GM15510 (cell line): ENCODE data around the gene OTOGL.

Experiments
- POLR2A ChIP-seq: IDR thresholded peaks from 3 replicates; pipeline ENCODE4 v1.6.1; 2011; ENCODE audit warnings: borderline replicate concordance; ENCODE audit not compliant: insufficient read length; ENCODE audit errors: extremely low read depth

OTOGL gene

DNA sequence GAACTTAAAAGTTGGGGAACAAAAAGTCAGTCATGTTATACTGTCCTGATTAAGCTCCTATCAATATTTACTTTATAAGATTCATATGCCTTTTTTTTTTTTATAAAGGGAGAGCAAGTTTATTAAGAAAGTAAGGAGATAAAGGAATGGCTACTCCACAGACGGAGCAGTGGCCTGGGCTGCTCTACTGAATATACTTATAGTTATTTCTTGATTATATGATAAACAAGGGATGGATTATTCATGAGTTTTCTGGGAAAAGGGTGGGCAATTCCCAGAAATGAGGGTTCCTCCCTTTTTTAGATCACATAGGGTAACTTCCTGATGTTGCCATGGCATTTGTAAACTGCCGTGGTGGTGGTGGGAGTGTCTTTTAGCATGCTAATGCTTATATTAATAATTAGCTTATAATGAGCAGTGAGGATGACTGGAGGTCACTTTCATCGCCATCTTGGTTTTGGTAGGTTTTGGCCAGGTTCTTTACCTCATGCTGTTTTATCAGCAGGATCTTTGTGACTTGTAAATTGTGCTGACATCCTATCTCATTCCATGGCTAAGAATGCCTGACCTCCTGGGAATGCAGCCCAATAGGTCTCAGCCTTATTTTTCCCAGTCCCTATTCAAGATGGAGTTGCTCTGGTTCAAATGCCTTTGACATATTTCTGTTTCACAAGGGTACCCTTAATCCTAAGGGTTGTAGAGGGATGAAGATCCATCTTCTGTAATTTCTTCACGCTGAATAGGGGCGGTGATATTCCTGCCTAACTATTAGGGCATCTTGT, 73.9 kb downstream of the OTOGL start:
- TF ChIP-seq POLR2A = no peak

DNA sequence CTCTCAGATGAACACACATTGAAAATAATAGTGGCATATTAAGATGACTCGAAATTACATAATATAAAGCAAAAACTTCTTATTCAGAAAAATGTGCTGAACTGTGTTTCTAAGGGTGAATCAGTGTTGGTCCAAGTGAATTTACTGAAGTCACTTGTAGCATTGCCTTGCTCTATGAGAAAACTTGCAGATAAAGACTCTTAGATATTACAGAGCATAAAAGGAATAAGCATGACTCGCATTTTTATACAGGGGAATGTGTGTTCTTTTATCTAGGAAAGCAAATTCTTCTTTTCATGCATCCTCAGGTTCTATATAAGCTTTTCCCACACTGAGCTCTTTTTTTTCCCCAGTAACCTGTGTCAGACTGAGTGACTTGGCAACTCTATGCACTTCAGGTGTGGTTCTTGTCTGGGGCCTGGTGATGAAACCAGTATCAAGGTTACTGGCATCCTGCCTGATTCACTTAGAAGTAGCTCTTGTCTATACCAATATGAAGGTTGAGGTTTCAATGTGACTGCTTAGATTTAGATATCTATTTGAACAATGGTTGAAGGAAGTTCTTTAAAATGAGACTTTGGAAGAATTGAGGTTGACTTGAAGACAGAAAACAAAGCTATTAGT, 76.1 kb downstream of the OTOGL start:
- no peak for TF ChIP-seq POLR2A

DNA sequence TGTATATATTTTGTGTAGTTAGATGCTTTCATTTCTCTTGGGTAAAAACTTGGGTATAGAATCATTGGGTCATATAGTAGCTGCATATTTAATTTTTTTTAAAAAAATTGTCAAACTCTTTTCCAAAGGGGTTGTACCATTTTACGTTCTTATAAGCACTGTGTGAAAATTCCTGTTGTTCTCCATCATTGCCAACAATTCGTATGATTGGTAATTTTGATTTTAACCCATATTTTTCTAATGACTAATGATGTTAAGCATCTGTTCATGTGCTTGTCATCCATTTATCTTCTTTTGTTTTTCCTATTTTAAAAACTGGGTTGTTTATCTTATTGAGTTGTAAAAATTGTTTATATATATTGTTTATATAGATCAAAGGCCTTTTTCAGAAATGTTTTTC, 77.4 kb downstream of the OTOGL start:
- TF ChIP-seq POLR2A = no peak

DNA sequence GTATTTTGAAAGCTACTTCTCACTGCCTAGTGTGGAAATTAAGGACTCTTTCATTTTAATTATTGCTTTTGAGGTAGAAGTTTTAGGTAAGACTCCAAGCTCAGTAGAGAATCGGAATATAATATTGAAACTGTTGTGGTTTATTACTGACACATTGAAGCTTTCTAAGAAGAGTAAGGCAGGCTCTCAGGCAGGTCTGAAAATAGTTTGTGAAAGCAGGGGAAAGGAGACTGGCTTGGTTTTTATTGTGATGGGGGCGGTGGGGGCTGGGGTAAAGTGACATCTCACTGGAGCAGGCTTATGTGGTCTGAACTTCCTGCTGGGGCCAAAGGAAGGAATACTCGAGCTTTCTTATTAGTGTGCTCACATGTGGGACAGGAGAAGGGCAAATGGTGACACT, 79.5 kb downstream of the OTOGL start:
- no peak for TF ChIP-seq POLR2A

DNA sequence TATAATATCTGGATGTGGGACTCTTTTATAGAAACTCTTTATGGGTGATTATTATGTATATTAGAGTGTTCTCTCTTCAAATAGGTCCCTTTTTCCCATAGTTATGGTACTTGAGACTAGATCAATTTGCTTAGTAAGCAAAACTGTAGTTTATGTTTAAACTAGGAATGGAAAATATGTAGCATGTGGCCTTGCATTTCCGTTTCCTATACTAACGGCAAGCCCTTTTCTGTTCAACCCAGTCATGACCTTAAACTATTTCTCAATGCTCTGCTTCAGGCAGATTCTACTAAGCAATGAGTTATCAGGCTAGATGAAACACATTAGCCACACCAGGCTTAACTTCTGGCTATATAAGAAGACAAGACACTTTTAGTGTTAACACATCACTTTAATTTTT, 84.6 kb downstream of the OTOGL start:
- TF ChIP-seq POLR2A = no peak

DNA sequence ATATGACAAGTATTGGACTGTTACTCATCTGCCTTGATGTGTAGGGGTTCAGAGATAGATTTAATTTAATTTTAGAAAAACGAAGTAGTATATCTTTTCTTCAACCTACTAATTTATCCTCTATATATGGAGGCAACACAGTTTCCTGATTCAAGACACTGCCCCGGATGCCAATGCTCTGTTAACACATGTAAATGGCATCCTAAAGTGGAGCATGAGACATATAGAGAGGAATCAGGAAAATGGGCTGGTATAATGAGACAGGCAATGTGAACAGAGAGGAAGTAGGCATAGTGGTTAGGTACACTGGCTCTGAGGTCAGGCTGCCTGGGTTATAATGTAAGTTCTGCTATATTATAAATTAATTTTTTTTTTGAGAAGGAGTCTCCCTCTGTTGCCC, 85.6 kb downstream of the OTOGL start:
- TF ChIP-seq POLR2A = no peak

DNA sequence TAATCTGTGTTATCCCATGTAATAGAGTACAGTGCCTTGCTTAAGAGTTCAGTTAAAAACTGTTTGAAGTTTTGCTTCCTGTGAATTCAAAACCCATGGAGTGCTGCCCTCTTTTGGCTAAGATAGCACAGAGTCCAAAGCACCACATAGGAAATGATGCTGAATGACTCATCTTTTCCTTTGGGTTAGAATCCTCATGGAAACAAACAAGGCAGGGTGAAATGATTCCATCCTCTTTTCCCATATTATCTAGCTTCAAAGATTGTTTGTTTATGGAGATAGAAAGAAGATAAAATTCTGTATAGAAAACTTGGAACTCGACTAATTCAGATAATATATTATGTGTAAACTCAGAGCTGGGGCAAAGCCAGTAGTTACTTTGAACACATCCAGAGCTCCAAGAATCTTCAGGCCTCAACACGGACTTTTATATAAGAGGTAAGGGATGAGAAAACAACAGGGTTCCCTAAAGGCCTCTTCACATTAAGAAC, 87.4 kb downstream of the OTOGL start:
- TF ChIP-seq POLR2A = no peak

DNA sequence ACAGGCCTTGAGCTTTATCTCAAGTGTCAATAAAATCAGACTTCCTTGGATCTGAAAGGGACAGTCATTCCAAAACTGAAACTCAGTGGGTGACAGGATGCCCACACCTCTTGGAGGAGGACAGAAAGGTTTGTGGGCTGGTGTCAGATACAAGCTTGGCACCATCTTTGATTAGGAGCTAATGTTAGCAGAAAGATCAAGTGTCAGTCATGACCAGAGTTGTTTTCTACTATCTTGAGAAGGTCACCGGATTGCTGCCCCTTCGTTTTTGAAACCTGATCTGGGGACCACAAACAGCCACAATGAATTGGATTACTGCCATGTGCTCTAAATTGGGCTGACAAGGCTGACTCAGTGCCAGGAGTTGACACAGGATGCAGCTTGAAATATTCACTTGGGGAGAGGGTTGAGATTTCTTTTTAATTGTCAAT, 88.3 kb downstream of the OTOGL start:
- TF ChIP-seq POLR2A = no peak

DNA sequence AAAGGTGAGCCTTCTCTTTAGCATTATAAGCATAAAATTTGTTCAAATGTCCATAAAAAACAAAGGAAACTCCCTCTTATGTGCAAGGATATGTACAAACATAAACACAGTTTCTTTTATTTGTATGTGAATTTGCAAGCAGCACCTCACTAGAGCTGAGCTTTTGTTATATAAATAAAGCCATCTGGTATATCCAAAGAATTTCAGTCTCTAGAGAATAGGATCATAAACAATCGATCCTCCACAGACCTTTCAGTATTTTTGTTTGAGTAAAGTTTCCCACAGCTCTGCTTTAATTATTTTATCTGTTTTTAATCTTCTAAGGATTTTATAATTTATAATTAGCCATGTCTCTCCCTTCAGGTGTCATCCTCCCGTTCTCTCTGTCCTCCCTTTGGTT, 89.2 kb downstream of the OTOGL start:
- TF ChIP-seq POLR2A = no peak

DNA sequence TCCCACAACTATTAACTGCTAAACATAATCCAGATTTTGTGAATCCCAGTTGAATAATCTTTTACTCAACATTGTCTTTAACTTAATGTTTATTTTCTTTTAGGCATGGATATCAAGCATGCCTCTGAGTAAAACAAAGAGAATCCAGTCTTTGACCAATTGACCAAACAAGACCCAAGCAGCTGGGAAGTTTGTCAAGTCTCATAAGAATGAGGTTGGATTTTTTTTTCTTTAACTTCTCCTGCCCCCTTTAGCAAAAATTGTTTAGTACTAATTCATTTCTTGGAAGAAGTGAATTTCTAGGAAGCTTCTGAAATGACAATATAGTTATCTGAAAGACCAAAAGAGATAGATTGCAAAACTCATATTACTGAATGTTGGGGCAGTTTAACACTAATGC, 89.9 kb downstream of the OTOGL start:
- TF ChIP-seq POLR2A = no peak

DNA sequence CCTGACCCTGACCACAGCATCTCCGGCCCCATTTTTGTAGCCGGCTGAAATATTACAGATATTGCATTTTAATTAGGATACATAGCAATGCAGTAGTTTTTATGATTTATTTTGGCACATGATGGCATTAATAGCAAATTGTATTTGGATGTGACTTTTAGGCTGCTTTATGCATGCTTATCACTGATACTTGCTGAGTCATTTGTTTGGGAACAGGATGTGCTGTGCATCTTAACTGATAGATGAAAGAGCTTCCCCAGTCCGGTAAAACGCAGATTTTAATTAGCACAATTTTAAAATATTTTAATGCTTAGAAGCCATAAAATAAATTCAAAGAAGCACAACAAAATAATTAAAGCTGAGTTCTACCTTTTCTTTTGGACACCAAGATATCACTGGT, 90.7 kb downstream of the OTOGL start:
- TF ChIP-seq POLR2A = no peak

DNA sequence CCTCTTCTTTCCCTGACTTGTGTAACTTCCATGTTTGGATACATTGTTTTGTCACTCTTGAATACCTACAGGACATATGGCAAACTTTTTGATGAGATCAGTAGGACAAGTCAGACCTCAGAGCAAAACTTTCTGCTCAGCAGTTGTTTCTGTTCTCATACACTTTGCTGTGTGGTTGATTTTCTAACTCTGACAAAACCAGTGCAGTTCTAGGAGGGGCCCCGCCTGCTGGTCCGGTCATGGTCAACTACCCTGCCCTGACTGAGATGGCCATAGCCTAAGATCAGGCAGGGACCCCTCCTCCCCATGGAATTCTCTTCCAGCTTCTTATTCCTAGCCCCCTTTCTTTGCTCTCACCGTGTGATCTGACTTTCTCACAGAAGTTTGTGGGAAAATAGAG, 92.8 kb downstream of the OTOGL start:
- TF ChIP-seq POLR2A = no peak

DNA sequence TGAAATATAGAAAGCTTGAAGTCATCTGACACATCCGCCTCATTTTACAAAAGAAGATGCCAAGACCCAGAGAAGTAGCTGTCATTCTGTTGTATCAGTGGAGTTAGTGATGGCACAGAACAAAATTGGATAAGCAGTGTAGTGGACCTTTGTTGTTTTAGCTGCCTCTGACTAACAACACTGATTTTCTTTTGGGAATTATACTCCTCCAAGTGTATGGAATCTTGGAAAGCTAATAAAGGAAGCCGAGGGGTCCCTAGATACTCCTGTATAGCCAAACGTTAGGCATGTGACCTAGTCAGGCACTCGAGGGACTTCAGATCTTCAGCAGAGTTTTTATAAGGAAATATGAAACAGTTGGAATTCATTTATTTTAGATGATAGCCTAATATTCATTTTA, 94.5 kb downstream of the OTOGL start:
- no peak for TF ChIP-seq POLR2A

DNA sequence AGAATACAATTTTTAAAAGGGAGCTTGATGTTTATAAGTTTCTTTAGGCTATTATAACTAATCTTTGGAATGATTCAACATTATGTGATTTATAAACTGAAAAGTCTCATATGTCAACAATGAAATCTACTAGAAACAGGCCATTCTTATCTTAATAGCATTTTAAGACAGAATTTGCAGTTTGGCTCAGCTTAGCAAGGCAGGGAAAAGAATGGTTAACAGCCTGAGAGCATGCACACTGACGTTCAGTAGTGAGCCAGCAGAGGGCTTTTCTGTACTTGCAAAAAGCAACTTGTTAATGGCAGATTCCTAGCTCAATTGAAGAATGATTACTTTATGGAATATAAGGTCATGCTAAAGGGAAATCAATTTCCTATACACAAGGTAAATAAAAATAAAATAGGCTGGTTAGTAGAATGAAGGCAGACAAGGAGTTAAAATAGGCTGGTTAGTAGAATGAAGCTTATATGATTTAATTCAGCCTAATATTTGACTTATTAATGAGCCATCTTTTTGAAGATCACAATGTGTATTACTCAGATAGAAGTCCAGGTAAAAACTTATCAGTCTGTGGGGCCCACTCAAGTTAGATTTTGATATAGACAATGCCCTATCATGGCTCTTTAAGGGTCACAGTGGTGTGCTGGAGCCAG, 95.9 kb downstream of the OTOGL start:
- no peak for TF ChIP-seq POLR2A

DNA sequence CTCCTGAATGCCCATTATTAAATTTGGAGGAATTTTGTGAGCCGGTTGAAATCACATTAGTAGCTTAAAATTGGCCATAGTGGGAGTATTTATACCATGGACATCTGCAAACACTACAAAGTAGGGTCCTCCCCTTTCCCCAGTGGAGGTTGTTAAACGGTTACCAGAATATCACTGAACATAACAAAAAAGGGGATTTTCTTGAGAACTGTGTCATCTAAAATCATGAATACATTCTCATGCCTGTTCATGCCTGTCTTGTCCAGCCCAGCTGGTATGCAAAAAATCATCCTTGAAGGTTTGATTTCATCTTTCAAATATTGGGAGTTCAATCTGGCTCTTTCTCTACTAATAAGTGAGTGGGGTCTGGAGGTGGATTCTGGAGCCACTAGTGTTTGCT, 96.4 kb downstream of the OTOGL start:
- no peak for TF ChIP-seq POLR2A

DNA sequence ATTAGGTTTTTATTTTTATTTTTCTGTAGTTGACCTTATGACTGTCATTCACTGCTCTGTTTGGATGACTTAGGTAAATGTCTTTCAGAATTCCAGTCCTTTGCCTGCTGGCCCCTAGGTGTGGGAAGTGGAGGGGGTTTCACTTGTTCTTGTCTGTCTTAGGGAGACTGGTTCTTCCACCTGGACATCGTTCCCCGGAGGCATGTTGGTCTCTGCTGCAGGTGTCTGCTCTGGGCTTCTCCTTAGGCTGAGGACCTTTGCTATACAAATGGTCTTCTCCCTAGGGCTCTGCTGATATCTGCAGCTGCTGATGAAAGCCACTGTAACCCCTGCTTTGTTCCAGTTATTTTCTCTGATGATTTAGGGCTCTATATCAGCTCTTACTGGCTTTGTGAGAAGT, 97.1 kb downstream of the OTOGL start:
- TF ChIP-seq POLR2A = no peak

DNA sequence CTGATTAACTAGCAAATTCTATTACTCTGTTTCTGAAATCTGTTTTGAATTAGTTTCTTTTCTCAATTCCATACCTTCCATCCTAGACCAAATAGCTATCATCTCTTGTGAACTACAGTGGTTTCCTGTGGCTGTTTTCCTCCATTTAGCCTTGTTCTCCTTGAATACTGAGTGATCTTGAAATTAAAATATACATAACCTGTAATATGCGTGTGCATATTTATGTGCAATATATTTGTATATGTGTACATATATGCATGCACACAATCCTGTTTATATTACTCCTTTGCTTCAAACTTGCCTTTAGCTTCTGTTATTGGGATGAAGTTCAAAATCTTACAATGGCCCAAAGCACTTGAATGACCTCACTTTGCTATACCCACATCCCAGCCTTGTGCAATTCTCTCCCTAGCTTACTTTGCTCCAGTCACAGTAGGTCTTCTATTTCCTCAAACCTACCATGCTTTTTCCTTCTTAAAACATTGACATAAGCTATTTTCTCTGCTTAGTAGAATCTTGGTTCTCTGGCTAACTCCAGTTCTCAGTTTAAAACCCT, 99.5 kb downstream of the OTOGL start:
- TF ChIP-seq POLR2A = no peak

DNA sequence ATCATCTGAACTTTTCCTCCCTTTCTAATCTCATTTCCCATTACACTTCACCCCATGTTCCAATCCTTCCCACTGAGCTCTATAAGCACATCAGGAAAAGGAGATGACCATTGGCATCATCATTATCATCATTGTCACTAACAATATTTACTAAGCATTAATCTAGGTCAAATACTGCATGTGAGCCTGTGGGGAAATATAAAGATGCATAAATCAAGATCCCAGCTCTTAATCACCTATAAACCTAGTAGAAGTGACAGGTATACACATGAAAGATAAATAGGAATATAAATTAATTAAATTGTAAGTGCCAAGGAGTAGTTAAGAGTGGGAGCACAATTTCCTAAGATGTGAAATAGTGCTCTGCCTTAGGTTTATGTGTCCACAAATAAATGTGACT, 100.6 kb downstream of the OTOGL start:
- no peak for TF ChIP-seq POLR2A
